Measurements from ENCODE around the gene GPR15LG.

GRCh38 chr10:84177541-84178141, 4.0 kb downstream of the GPR15LG start:
- TF ChIP-seq CTCF (IDR thresholded peaks at IDR 0.05; ENCODE audit: insufficient read depth, low read length, poor library complexity, severe bottlenecking) (no peak), EZH2phosphoT487 (conservative IDR thresholded peaks at IDR 0.05; ENCODE audit: low read length) (no peak)

Data from SU-DHL-6 (cell line).